Measurements from ENCODE around the gene TMC2.

TMC2 gene

GRCh38 chr20:2541940-2542339, 5.6 kb downstream of the TMC2 start:
- Histone ChIP-seq H4K20me1 (ENCODE audit: control insufficient read depth, insufficient read depth, low read depth, low read length) (no peaks in the 10 kb centered on the region), H3K9me3 (ENCODE audit: control insufficient read depth, insufficient read depth, low read length) (no peaks in the 10 kb centered on the region), H3K4me2 (ENCODE audit: low read length) (no peak overlapping the region), H3K4me3 (ENCODE audit: low read length) (no peak overlapping the region), H3K27me3 (ENCODE audit: control insufficient read depth, low read length) (peaks cover 18% of the 10 kb centered on the region), H3F3A (ENCODE audit: control insufficient read depth, insufficient read depth) (no peaks in the 10 kb centered on the region), H3K9me2 (replicated peaks; ENCODE audit: control insufficient read depth, low read length) (no peaks in the 10 kb centered on the region), H3K27ac (ENCODE audit: low read depth, low read length) (no peak overlapping the region), H3K79me2 (ENCODE audit: control insufficient read depth, low read length) (no peaks in the 10 kb centered on the region), H3K36me3 (ENCODE audit: control insufficient read depth, low read length) (no peaks in the 10 kb centered on the region), H3K4me1 (ENCODE audit: control insufficient read depth, low read length) (no peaks in the 10 kb centered on the region)
- TF ChIP-seq CTCF (IDR thresholded peaks at IDR 0.05; ENCODE audit: low read depth, low read length, poor library complexity, severe bottlenecking): no peak
- TF ChIP-seq EZH2phosphoT487 (IDR thresholded peaks at IDR 0.05; ENCODE audit: borderline replicate concordance, low read length): no peak

GRCh38 chr20:2542361-2542760, 6.0 kb downstream of the TMC2 start:
- Histone ChIP-seq H3K27ac (ENCODE audit: low read depth, low read length) (no peak overlapping the region), H3K9me3 (ENCODE audit: control insufficient read depth, insufficient read depth, low read length) (no peaks in the 10 kb centered on the region), H3K36me3 (ENCODE audit: control insufficient read depth, low read length) (no peaks in the 10 kb centered on the region), H3K4me1 (ENCODE audit: control insufficient read depth, low read length) (no peaks in the 10 kb centered on the region), H4K20me1 (ENCODE audit: control insufficient read depth, insufficient read depth, low read depth, low read length) (no peaks in the 10 kb centered on the region), H3F3A (ENCODE audit: control insufficient read depth, insufficient read depth) (no peaks in the 10 kb centered on the region), H3K27me3 (ENCODE audit: control insufficient read depth, low read length) (peaks cover 18% of the 10 kb centered on the region), H3K4me2 (ENCODE audit: low read length) (no peak overlapping the region), H3K4me3 (ENCODE audit: low read length) (no peak overlapping the region), H3K9me2 (replicated peaks; ENCODE audit: control insufficient read depth, low read length) (no peaks in the 10 kb centered on the region), H3K79me2 (ENCODE audit: control insufficient read depth, low read length) (no peaks in the 10 kb centered on the region)
- TF ChIP-seq EZH2phosphoT487 (IDR thresholded peaks at IDR 0.05; ENCODE audit: borderline replicate concordance, low read length) (no peak), CTCF (IDR thresholded peaks at IDR 0.05; ENCODE audit: low read depth, low read length, poor library complexity, severe bottlenecking) (no peak)

GRCh38 chr20:2544211-2544610, 7.8 kb downstream of the TMC2 start:
- H3K36me3 ChIP-seq (ENCODE audit: control insufficient read depth, low read length): no peaks in the 10 kb centered on the region
- no peaks in the 10 kb centered on the region for H3K9me3 ChIP-seq (ENCODE audit: control insufficient read depth, insufficient read depth, low read length)
- no peaks in the 10 kb centered on the region for H3K9me2 ChIP-seq (replicated peaks; ENCODE audit: control insufficient read depth, low read length)
- no peak overlapping the region for H3K27ac ChIP-seq (ENCODE audit: low read depth, low read length)
- no peak overlapping the region for H3K4me3 ChIP-seq (ENCODE audit: low read length)
- no peaks in the 10 kb centered on the region for H3K4me1 ChIP-seq (ENCODE audit: control insufficient read depth, low read length)
- no peak overlapping the region for H3K4me2 ChIP-seq (ENCODE audit: low read length)
- TF ChIP-seq CTCF (IDR thresholded peaks at IDR 0.05; ENCODE audit: low read depth, low read length, poor library complexity, severe bottlenecking): no peak
- no peak for TF ChIP-seq EZH2phosphoT487 (IDR thresholded peaks at IDR 0.05; ENCODE audit: borderline replicate concordance, low read length)
- peaks cover 18% of the 10 kb centered on the region for H3K27me3 ChIP-seq (ENCODE audit: control insufficient read depth, low read length)
- no peaks in the 10 kb centered on the region for H4K20me1 ChIP-seq (ENCODE audit: control insufficient read depth, insufficient read depth, low read depth, low read length)
- no peaks in the 10 kb centered on the region for H3F3A ChIP-seq (ENCODE audit: control insufficient read depth, insufficient read depth)
- no peaks in the 10 kb centered on the region for H3K79me2 ChIP-seq (ENCODE audit: control insufficient read depth, low read length)

GRCh38 chr20:2545594-2545993, 9.2 kb downstream of the TMC2 start:
- Histone ChIP-seq H3K27me3 (ENCODE audit: control insufficient read depth, low read length) (peaks cover 18% of the 10 kb centered on the region), H3K9me2 (replicated peaks; ENCODE audit: control insufficient read depth, low read length) (no peaks in the 10 kb centered on the region), H3K4me1 (ENCODE audit: control insufficient read depth, low read length) (no peaks in the 10 kb centered on the region), H3K27ac (ENCODE audit: low read depth, low read length) (no peak overlapping the region), H3K79me2 (ENCODE audit: control insufficient read depth, low read length) (no peaks in the 10 kb centered on the region), H3K9me3 (ENCODE audit: control insufficient read depth, insufficient read depth, low read length) (no peaks in the 10 kb centered on the region), H3K4me2 (ENCODE audit: low read length) (no peak overlapping the region), H3K36me3 (ENCODE audit: control insufficient read depth, low read length) (no peaks in the 10 kb centered on the region), H3F3A (ENCODE audit: control insufficient read depth, insufficient read depth) (no peaks in the 10 kb centered on the region), H4K20me1 (ENCODE audit: control insufficient read depth, insufficient read depth, low read depth, low read length) (no peaks in the 10 kb centered on the region), H3K4me3 (ENCODE audit: low read length) (no peak overlapping the region)
- TF ChIP-seq EZH2phosphoT487 (IDR thresholded peaks at IDR 0.05; ENCODE audit: borderline replicate concordance, low read length): no peak
- no peak for TF ChIP-seq CTCF (IDR thresholded peaks at IDR 0.05; ENCODE audit: low read depth, low read length, poor library complexity, severe bottlenecking)
